Measurements from ENCODE around the gene ZNRF2. TPM values are rescaled to one million over a fixed set of nuclear protein-coding genes. Genes with fewer than 3 reads are reported as not detected.

Gene ZNRF2
- total and polyA plus RNA-seq, 10 of the 15 experiments (the other 5 are each of a cell fraction or from before 2014, with no cell fraction given), result 1.2 to 20.4 (median 9.5) TPM

GRCh38 chr7:30348083-30348560 lies 63.7 kb downstream of the ZNRF2 start (continued):
- TF ChIP-seq BCL11A (IDR thresholded peaks at IDR 0.05; ENCODE audit: low read depth, low read length) (peak; percentile 32; the same call in 1 of the 2 replicates), MEF2B (IDR thresholded peaks at IDR 0.05; ENCODE audit: partially characterized antibody, poor library complexity, severe bottlenecking) (peak; percentile 13), ATF7 (IDR thresholded peaks at IDR 0.05; ENCODE audit: low read depth) (peak; percentile 85), RBBP5 (conservative IDR thresholded peaks at IDR 0.05) (no peak), MTA2 (IDR thresholded peaks at IDR 0.05; ENCODE audit: low read depth) (peak; percentile 52; the same call in 1 of the 2 replicates), NFYB (IDR thresholded peaks at IDR 0.05; ENCODE audit: insufficient read depth, low read depth, low read length) (0 out of 2 replicates have a peak, but pooled peaks have one; percentile 30), GABPA (IDR thresholded peaks at IDR 0.05; ENCODE audit: low read depth) (0 out of 2 replicates have a peak, but pooled peaks have one; percentile 37), SMARCA5 (IDR thresholded peaks at IDR 0.05) (peak; percentile 96), RELA (IDR thresholded peaks at IDR 0.05; ENCODE audit: borderline replicate concordance, partially characterized antibody) (no peak), REST (IDR thresholded peaks at IDR 0.05; ENCODE audit: low read depth, low read length) (no peak), MLLT1 (IDR thresholded peaks at IDR 0.05) (peak; percentile 90), NKRF (conservative IDR thresholded peaks at IDR 0.05) (peak; percentile 29; the same call in 1 of the 2 replicates), ZNF217 (IDR thresholded peaks at IDR 0.05) (0 out of 2 replicates have a peak, but pooled peaks have one; percentile 42)
- TF ChIP-seq, protein P1, sequence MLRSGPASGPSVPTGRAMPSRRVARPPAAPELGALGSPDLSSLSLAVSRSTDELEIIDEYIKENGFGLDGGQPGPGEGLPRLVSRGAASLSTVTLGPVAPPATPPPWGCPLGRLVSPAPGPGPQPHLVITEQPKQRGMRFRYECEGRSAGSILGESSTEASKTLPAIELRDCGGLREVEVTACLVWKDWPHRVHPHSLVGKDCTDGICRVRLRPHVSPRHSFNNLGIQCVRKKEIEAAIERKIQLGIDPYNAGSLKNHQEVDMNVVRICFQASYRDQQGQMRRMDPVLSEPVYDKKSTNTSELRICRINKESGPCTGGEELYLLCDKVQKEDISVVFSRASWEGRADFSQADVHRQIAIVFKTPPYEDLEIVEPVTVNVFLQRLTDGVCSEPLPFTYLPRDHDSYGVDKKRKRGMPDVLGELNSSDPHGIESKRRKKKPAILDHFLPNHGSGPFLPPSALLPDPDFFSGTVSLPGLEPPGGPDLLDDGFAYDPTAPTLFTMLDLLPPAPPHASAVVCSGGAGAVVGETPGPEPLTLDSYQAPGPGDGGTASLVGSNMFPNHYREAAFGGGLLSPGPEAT (IDR thresholded peaks at IDR 0.05; ENCODE audit: low read depth), result 0 out of 2 replicates have a peak, but pooled peaks have one; percentile 38
- TF ChIP-seq, protein P2, sequence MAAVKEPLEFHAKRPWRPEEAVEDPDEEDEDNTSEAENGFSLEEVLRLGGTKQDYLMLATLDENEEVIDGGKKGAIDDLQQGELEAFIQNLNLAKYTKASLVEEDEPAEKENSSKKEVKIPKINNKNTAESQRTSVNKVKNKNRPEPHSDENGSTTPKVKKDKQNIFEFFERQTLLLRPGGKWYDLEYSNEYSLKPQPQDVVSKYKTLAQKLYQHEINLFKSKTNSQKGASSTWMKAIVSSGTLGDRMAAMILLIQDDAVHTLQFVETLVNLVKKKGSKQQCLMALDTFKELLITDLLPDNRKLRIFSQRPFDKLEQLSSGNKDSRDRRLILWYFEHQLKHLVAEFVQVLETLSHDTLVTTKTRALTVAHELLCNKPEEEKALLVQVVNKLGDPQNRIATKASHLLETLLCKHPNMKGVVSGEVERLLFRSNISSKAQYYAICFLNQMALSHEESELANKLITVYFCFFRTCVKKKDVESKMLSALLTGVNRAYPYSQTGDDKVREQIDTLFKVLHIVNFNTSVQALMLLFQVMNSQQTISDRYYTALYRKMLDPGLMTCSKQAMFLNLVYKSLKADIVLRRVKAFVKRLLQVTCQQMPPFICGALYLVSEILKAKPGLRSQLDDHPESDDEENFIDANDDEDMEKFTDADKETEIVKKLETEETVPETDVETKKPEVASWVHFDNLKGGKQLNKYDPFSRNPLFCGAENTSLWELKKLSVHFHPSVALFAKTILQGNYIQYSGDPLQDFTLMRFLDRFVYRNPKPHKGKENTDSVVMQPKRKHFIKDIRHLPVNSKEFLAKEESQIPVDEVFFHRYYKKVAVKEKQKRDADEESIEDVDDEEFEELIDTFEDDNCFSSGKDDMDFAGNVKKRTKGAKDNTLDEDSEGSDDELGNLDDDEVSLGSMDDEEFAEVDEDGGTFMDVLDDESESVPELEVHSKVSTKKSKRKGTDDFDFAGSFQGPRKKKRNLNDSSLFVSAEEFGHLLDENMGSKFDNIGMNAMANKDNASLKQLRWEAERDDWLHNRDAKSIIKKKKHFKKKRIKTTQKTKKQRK (IDR thresholded peaks at IDR 0.05; ENCODE audit: low read depth, low read length), result no peak
- TF ChIP-seq, protein P3, sequence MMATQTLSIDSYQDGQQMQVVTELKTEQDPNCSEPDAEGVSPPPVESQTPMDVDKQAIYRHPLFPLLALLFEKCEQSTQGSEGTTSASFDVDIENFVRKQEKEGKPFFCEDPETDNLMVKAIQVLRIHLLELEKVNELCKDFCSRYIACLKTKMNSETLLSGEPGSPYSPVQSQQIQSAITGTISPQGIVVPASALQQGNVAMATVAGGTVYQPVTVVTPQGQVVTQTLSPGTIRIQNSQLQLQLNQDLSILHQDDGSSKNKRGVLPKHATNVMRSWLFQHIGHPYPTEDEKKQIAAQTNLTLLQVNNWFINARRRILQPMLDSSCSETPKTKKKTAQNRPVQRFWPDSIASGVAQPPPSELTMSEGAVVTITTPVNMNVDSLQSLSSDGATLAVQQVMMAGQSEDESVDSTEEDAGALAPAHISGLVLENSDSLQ (IDR thresholded peaks at IDR 0.05), result peak; percentile 70; the same call in 1 of the 2 replicates

Data from GM12878 (cell line).